ENCODE data around the gene COG4.
"Not testable (repeated sequence)": the region's sequence is repeated elsewhere in the genome, so short reads cannot be mapped to it uniquely, and the experiment has no call there.

COG4 gene

GRCh38 chr16:70526403-70526802 lies 3.0 kb upstream of the COG4 start:
- DNase-seq, result no peak

GRCh38 chr16:70524399-70524825 lies 1.1 kb upstream of the COG4 start:
- DNase-seq, result not testable (repeated sequence)

- DNase-seq, result peak; percentile 83
These were observed 517 bp upstream of the COG4 start, which contains the start of gene SF3B3 for GRCh38 chr16:70523743-70524398. TSS of gene SF3B3 (plus strand) at chr16:70523816. CDS start at chr16:70526657, 2,841 bp downstream.

GRCh38 chr16:70522216-70523075 lies 908 bp downstream of the COG4 start:
- DNase-seq, result no peak

- no peak for DNase-seq
These were observed 2.6 kb downstream of the COG4 start for GRCh38 chr16:70520612-70521297.

GRCh38 chr16:70512456-70512855 lies 10.9 kb downstream of the COG4 start:
- no peak for DNase-seq

GRCh38 chr16:70511833-70512232 lies 11.5 kb downstream of the COG4 start:
- DNase-seq, result no peak

GRCh38 chr16:70510216-70510615 lies 13.1 kb downstream of the COG4 start:
- DNase-seq, result no peak

- no peak for DNase-seq
These were observed 14.6 kb downstream of the COG4 start for GRCh38 chr16:70508752-70509151.

GRCh38 chr16:70496513-70496912 lies 26.8 kb downstream of the COG4 start:
- no peak for DNase-seq

GRCh38 chr16:70495425-70496182 lies 27.8 kb downstream of the COG4 start:
- peak; percentile 97 for DNase-seq

GRCh38 chr16:70494777-70495176 lies 28.6 kb downstream of the COG4 start:
- DNase-seq, result no peak

- no peak for DNase-seq
These were observed 29.1 kb downstream of the COG4 start for GRCh38 chr16:70494202-70494770.

- DNase-seq, result no peak
These were observed 29.6 kb downstream of the COG4 start for GRCh38 chr16:70493802-70494201.

- DNase-seq, result peak; percentile 41
These were observed 33.1 kb downstream of the COG4 start for GRCh38 chr16:70490261-70490660.

- DNase-seq, result no peak
These were observed 38.5 kb downstream of the COG4 start for GRCh38 chr16:70484867-70485266.

- DNase-seq, result peak; percentile 89
These were observed 39.9 kb downstream of the COG4 start for GRCh38 chr16:70483426-70483825.

- DNase-seq, result no peak
These were observed 40.7 kb downstream of the COG4 start for GRCh38 chr16:70482624-70483023.

GRCh38 chr16:70481929-70482536 lies 41.3 kb downstream of the COG4 start:
- no peak for DNase-seq

- peak; percentile 45 for DNase-seq
These were observed 42.9 kb downstream of the COG4 start for GRCh38 chr16:70480127-70481105.

GRCh38 chr16:70478912-70479341 lies 44.4 kb downstream of the COG4 start:
- DNase-seq, result no peak

All from NCI-H524 treated with DMSO at 0.1 percent for 48 hours (cell line).